HUES48 (cell line): Measurements from ENCODE around the gene UNC79.
"Not testable (repeated sequence)": the region's sequence is repeated elsewhere in the genome, so short reads cannot be mapped to it uniquely, and the experiment has no call there.

Experiments used
- H3K27ac ChIP-seq: one replicate; pipeline ENCODE4 v1.7.0; 2013; ENCODE audit warnings: low read depth, low read length, inconsistent platforms
- H3K27me3 ChIP-seq: 2 replicates; pipeline ENCODE4 v1.6.1; 2013; ENCODE audit warnings: mild to moderate bottlenecking, low read length; ENCODE audit not compliant: control insufficient read depth, insufficient read depth
- H3K36me3 ChIP-seq: 2 replicates; pipeline ENCODE4 v1.6.1; 2013; ENCODE audit warnings: low read length; ENCODE audit not compliant: control insufficient read depth, insufficient read depth
- H3K4me1 ChIP-seq: 2 replicates; pipeline ENCODE4 v1.6.1; 2013; ENCODE audit warnings: mild to moderate bottlenecking, low read length; ENCODE audit not compliant: control insufficient read depth, insufficient read depth
- H3K4me3 ChIP-seq: 2 replicates; pipeline ENCODE4 v1.5.1; 2013; ENCODE audit warnings: mild to moderate bottlenecking, low read depth, low read length
- H3K9ac ChIP-seq: 2 replicates; pipeline ENCODE4 v1.6.1; 2013; ENCODE audit warnings: mild to moderate bottlenecking, low read depth, low read length, moderate library complexity
- H3K9me3 ChIP-seq: 2 replicates; pipeline ENCODE4 v1.6.1; 2013; ENCODE audit warnings: low read length; ENCODE audit not compliant: control insufficient read depth, insufficient read depth

Gene UNC79

DNA sequence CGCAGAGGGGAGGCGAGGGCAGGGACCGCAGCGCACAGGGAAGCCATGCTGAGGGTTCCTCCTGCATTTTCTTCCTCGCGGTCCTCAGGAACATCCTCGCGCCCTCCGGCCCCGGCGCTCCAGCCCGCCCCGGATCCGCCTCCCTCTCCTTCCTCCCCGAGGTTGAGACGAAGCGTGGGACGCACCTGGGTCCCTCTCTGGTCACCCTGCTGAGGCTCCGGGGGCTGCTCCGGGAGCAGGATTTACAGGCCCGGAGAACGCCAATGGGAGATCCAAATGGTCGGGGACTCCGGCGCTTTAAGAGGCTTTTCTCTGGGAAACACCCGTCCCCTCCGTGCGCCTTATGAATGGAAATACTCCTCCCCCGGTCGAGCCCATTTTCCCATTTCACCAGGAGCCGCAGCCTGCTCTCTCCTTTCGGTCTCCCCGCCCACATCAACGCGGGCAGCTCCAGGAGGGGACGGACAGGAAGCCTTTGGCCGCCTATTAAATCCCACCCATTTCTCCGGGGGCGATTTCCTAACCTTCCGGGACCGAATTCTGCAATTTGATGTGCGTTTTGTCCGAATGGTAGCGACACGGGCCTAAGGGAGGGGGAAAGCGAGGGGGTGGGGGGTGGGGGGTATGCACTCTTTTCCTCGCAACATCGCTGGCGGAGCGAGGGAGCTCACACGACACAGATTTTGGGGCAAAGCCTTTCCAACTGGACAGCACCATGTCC is at the start of gene UNC79:
TSS of gene UNC79 (plus strand) at position 625 of the 721 bp plus-strand sequence. CDS start at position 716, 91 bp downstream.
- H3K27ac ChIP-seq = peak within 1 kb of the TSS; percentile 88

DNA sequence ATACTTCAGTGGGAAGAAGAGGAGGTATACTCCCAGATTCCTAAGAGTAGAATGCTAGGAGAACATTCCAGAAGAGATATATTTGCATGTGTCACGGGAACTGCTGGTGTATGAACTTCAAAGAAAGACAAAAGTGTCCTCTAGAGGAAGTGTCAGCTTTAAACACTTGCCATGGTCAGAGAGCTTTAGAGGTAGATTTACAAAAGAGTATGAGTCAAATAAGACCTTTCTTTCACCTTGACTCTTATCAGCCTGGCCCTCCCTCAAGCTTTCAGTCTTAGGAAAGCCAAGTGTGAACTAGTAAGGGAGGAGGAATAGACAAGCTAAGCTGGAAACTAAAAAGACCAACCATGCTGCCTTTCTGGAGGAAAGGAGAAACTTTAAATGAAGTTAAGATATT is 49.1 kb upstream of the UNC79 start:
- Histone ChIP-seq H3K4me1 (no peaks in the 10 kb centered on the region), H3K36me3 (no peaks in the 10 kb centered on the region), H3K9ac (no peak overlapping the region), H3K9me3 (no peaks in the 10 kb centered on the region), H3K4me3 (no peak overlapping the region), H3K27ac (no peak overlapping the region), H3K27me3 (no peaks in the 10 kb centered on the region)

More for the DNA sequence above, at the start of gene UNC79:
- Histone ChIP-seq H3K4me1 (peaks cover 10% of the 10 kb centered on the region; the same call in 1 of the 2 replicates), H3K36me3 (no peaks in the 10 kb centered on the region), H3K9me3 (no peaks in the 10 kb centered on the region), H3K9ac (peak within 1 kb of the TSS; percentile 56), H3K27me3 (peaks cover 10% of the 10 kb centered on the region; the same call in 1 of the 2 replicates), H3K4me3 (peak within 1 kb of the TSS; percentile 91)

DNA sequence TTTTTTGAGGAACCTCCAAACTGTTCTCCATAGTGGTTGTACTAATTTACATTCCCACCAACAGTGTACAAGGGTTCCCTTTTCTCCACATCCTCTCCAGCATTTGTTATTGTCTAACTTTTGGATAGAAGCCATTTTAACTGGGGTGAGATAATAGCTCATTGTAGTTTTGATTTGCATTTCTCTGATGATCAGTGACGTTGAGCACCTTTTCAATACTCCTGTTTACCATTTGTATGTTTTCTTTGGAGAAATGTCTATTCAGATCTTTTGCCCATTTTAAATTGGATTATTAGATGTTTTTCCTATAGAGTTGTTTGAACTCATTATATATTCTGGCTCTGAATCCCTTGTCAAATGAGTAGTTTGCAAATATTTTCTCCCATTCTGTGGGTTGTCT is 46.5 kb upstream of the UNC79 start:
- H3K27ac ChIP-seq, H3K4me1 ChIP-seq, H3K4me3 ChIP-seq, H3K36me3 ChIP-seq, H3K9ac ChIP-seq, H3K9me3 ChIP-seq, H3K27me3 ChIP-seq: not testable (repeated sequence)

DNA sequence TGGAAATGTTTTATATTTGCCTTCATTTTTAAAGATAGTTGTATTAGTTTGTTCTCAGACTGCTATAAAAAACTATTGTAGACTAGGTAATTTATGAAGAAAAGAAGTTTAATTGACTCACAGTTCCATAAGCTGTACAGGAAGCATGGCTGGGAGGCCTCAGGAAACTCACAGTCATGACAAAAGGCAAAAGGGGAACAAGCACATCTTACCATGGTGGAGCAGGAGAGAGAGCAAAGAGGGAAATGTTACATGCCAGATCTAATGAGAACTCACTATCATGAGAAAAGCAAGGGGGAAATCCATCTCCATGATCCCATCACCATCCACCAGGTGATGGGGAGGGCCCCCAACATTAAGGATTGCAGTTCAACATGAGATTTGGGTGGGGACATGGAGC is 35.5 kb upstream of the UNC79 start:
- no peak overlapping the region for H3K4me3 ChIP-seq

DNA sequence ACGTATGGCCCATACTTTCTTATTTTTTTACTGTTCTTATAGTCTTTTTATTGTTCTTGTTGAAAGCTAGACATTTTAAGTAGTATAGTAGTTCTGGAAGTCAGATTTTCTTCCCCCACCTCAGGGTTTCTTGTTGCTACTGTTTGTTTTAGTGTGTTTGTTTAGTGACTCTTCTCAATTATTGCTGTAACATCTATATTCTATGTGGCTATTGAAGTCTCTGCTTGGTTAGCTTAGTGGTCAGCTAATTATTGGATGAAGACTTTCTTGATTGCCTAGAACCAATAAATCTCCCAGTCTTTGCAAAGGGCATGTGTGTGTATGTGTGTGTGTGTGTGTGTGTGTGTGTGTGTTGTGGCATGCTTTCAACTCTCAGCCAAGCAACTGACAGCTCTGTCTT is 34.3 kb upstream of the UNC79 start:
- Histone ChIP-seq H3K27ac (no peak overlapping the region), H3K4me3 (no peak overlapping the region), H3K4me1 (no peaks in the 10 kb centered on the region), H3K9ac (no peak overlapping the region), H3K9me3 (no peaks in the 10 kb centered on the region), H3K36me3 (no peaks in the 10 kb centered on the region), H3K27me3 (no peaks in the 10 kb centered on the region)

More for the DNA sequence above, 35.5 kb upstream of the UNC79 start:
- H3K4me1 ChIP-seq = no peaks in the 10 kb centered on the region
- H3K27me3 ChIP-seq = no peaks in the 10 kb centered on the region
- H3K9me3 ChIP-seq = no peaks in the 10 kb centered on the region
- no peaks in the 10 kb centered on the region for H3K36me3 ChIP-seq
- H3K9ac ChIP-seq = no peak overlapping the region
- no peak overlapping the region for H3K27ac ChIP-seq

DNA sequence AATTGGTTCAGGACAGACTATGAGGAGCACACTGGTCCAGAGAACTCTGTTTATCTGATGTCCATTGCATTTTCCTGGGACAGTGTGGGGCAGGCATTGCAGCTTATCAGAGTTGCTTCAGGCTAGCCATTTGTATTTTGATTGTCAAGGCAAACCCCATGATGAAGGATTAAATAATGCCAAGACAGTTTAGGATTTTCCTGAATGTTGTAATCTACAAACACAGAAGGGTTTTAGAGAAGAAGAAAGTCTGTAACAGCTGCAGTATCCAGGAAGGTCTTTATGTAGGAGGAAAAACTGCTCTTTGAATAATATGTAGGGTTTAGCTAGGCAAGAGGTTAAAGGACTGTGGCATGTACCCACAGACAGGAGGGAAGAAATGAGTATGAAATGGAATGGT is 32.2 kb upstream of the UNC79 start:
- H3K4me1 ChIP-seq = peaks cover 11% of the 10 kb centered on the region
- H3K27ac ChIP-seq = no peak overlapping the region
- H3K36me3 ChIP-seq = no peaks in the 10 kb centered on the region
- no peak overlapping the region for H3K9ac ChIP-seq
- H3K9me3 ChIP-seq = no peaks in the 10 kb centered on the region
- H3K4me3 ChIP-seq = no peak overlapping the region
- H3K27me3 ChIP-seq = no peaks in the 10 kb centered on the region

DNA sequence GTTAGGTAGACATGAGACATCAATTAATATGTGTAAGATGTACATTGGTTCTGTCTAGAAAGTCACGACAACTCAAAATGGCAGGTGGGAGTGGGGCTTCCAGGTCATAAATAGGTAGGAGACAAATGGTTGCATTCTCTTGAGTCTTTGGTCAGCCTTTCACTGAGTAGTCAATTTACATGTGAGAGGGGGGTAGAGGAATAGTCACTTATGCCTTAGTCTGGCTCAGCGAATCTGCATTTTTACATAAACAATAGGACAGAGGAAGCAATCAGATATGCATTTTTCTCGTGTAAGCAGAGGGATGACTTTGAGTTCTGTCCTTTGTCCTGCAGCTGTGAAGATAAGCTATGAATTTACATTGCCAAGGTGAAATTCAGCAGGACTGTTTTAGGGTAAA is 27.8 kb upstream of the UNC79 start:
- no peaks in the 10 kb centered on the region for H3K27me3 ChIP-seq
- peaks cover 15% of the 10 kb centered on the region for H3K4me1 ChIP-seq
- peak overlapping the region; percentile 23; the same call in 1 of the 2 replicates for H3K4me3 ChIP-seq
- no peak overlapping the region for H3K9ac ChIP-seq
- no peaks in the 10 kb centered on the region for H3K9me3 ChIP-seq
- H3K27ac ChIP-seq = peak overlapping the region; percentile 63
- H3K36me3 ChIP-seq = no peaks in the 10 kb centered on the region

DNA sequence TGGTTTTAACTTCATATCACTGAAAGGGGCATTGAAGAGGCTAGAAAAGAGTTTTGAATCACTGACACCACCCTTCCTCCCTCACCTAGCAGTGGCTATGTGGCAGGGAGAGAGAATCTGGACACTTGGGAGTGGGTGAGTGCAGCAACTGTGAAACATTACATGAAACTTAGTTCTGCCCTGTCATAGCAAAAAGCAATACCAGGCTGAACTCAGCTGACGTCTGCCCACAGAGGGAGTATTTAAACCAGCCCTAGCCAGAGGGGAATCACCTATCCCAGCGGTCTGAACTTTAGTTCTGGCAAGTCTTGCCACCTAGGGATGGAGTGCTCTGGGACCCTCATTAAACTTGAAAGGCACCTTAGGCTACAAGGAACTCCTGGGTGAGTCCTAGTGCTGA is 20.7 kb upstream of the UNC79 start:
- Histone ChIP-seq H3K4me3 (no peak overlapping the region), H3K9ac (no peak overlapping the region), H3K36me3 (no peaks in the 10 kb centered on the region), H3K9me3 (no peaks in the 10 kb centered on the region), H3K4me1 (no peaks in the 10 kb centered on the region), H3K27me3 (no peaks in the 10 kb centered on the region), H3K27ac (no peak overlapping the region)

DNA sequence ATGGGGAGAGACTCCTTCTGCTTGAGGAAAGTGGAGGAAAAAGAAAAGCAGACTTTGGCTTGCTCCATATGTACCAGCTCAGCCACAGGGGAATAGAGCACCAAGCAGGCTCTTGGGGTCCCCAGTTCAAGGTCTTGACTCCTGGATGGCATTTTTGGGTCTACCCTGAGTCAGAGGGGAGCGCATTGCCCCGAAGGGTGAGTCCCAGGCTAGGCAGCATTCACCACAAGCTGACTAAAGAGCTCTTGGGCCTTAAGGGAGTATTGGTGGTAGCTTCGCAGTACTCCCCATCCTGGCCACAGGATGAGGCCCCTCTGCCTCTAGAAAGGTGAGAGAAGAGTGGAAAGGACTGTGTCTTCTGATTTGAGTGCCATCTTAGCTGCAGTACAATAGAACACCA is 19.8 kb upstream of the UNC79 start:
- no peaks in the 10 kb centered on the region for H3K36me3 ChIP-seq
- H3K27ac ChIP-seq = no peak overlapping the region
- no peak overlapping the region for H3K4me3 ChIP-seq
- H3K4me1 ChIP-seq = no peaks in the 10 kb centered on the region
- H3K9ac ChIP-seq = no peak overlapping the region
- no peaks in the 10 kb centered on the region for H3K9me3 ChIP-seq
- no peaks in the 10 kb centered on the region for H3K27me3 ChIP-seq

DNA sequence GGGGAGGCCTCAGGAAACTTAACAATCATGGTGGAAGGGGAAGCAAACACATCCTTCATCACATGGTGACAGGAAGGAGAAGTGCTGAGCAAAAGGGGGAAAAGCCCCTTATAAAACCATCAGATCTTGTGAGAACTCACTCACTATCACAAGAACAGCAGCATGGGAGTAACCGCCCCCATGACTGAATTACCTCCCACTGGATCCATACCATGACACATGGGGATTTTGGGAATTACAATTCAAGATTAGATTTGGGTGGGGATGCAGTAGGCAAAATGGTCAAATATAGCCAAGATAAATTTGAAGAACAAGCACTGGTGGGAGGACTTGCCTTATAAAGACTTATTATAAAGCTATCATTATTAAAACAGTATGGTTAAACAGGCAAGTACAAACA is 5.6 kb upstream of the UNC79 start:
- H3K27me3 ChIP-seq = peaks cover 10% of the 10 kb centered on the region; the same call in 1 of the 2 replicates
- not testable (repeated sequence) for H3K27ac ChIP-seq, H3K36me3 ChIP-seq, H3K9me3 ChIP-seq, H3K4me3 ChIP-seq, H3K9ac ChIP-seq, H3K4me1 ChIP-seq

DNA sequence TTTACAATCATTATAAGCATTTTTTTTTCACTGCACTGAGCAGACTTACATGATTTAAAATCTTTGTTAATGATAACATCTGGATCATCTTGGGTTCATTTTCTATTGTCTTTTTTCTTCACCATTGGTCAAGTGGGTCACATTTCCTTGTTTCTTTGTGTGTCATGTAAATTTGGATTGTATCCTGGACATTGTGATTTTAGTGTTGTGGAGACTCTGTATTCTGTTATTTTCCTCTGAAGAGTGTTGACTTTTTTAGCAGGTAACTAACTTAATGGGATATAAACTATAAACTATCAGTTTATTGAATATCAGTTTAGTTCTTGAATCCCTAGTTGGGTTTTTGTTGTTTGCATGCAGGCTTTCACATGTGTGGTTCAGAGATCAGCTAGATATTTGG is 4.0 kb upstream of the UNC79 start:
- Histone ChIP-seq H3K27ac (no peak overlapping the region), H3K9ac (no peak overlapping the region), H3K4me3 (no peak overlapping the region), H3K36me3 (no peaks in the 10 kb centered on the region), H3K4me1 (peaks cover 7% of the 10 kb centered on the region; the same call in 1 of the 2 replicates), H3K9me3 (peaks cover 4% of the 10 kb centered on the region; the same call in 1 of the 2 replicates), H3K27me3 (peaks cover 10% of the 10 kb centered on the region; the same call in 1 of the 2 replicates)
